ENCODE measurements around the gene GBX1. TPM values are rescaled to one million over a fixed set of nuclear protein-coding genes. Genes with fewer than 3 reads are reported as not detected.

The GBX1 gene
- total and polyA plus RNA-seq, 12 donors = not detected

- H3K4me1 ChIP-seq (replicated peaks in 1 of 2) = no peaks in the 10 kb centered on the region
- intact Hi-C loops (cut with DNase I) = no loop called here
- TF ChIP-seq POLR2A (IDR thresholded peaks at IDR 0.05) (no peak), CTCF (IDR thresholded peaks at IDR 0.05) (no peak)
- H3K9me3 ChIP-seq (replicated peaks in 1 of 3) = no peaks in the 10 kb centered on the region
- peak in 3 of 7 donors; percentile 6 to 20 (median 12) for DNase-seq
- H3K36me3 ChIP-seq (replicated peaks in 1 of 2) = peaks cover 0 to 48% of the 10 kb centered on the region in 2 donors
- H3K27me3 ChIP-seq = no peaks in the 10 kb centered on the region
- WGBS, 4 donors = 89 to 96% (median 93%) methylated on average over 9 of the region's 9 CpGs
- H3K4me3 ChIP-seq = no peak overlapping the region
- no peak overlapping the region for H3K27ac ChIP-seq
Measured at GRCh38 chr7:151139791-151140190, 27.7 kb downstream of the GBX1 start.

GRCh38 chr7:151139071-151139790, 28.3 kb downstream of the GBX1 start:
- Histone ChIP-seq H3K36me3 (replicated peaks in 1 of 2) (peaks cover 0 to 52% of the 10 kb centered on the region in 2 donors), H3K9me3 (replicated peaks in 1 of 3) (no peaks in the 10 kb centered on the region), H3K4me1 (replicated peaks in 1 of 2) (no peaks in the 10 kb centered on the region), H3K27me3 (no peaks in the 10 kb centered on the region), H3K4me3 (no peak overlapping the region), H3K27ac (no peak overlapping the region)
- 90 to 95% (median 92%) methylated on average over 15 to 18 of the region's 18 CpGs for WGBS, 4 donors
- TF ChIP-seq CTCF (IDR thresholded peaks at IDR 0.05) = no peak
- TF ChIP-seq POLR2A (IDR thresholded peaks at IDR 0.05) = no peak
- intact Hi-C loops (cut with DNase I) = no loop called here
- peak in 3 of 7 donors; percentile 5 to 45 (median 14) for DNase-seq

GRCh38 chr7:151138153-151138851, 29.2 kb downstream of the GBX1 start:
- H3K27ac ChIP-seq = no peak overlapping the region
- no peaks in the 10 kb centered on the region for H3K9me3 ChIP-seq (replicated peaks in 1 of 3)
- TF ChIP-seq POLR2A (IDR thresholded peaks at IDR 0.05) = no peak
- TF ChIP-seq CTCF (IDR thresholded peaks at IDR 0.05) = no peak
- intact Hi-C loops (cut with DNase I) = no loop called here
- no peak overlapping the region for H3K4me3 ChIP-seq
- peaks cover 0 to 48% of the 10 kb centered on the region in 2 donors for H3K36me3 ChIP-seq (replicated peaks in 1 of 2)
- no peaks in the 10 kb centered on the region for H3K27me3 ChIP-seq
- DNase-seq = peak in 1 of 7 donors; percentile 11
- no peaks in the 10 kb centered on the region for H3K4me1 ChIP-seq (replicated peaks in 1 of 2)
- 88 to 94% (median 89%) methylated on average over 15 to 30 of the region's 30 CpGs for WGBS, 4 donors

- no peak for TF ChIP-seq CTCF (IDR thresholded peaks at IDR 0.05)
- TF ChIP-seq POLR2A (IDR thresholded peaks at IDR 0.05) = no peak
- no peaks in the 10 kb centered on the region for H3K27me3 ChIP-seq
- peaks cover 0 to 49% of the 10 kb centered on the region in 2 donors for H3K36me3 ChIP-seq (replicated peaks in 1 of 2)
- no peaks in the 10 kb centered on the region for H3K9me3 ChIP-seq (replicated peaks in 1 of 3)
- H3K4me3 ChIP-seq = no peak overlapping the region
- no peaks in the 10 kb centered on the region for H3K4me1 ChIP-seq (replicated peaks in 1 of 2)
- intact Hi-C loops (cut with DNase I) = no loop called here
- H3K27ac ChIP-seq = no peak overlapping the region
- peak in 1 of 7 donors; percentile 13 for DNase-seq
- 89 to 93% (median 92%) methylated on average over 6 to 11 of the region's 11 CpGs for WGBS, 4 donors
Measured at GRCh38 chr7:151137791-151138152, 29.7 kb downstream of the GBX1 start.

Measured in adrenal gland (tissue), 12 donors.